OCI-LY7 (cell line): Measurements from ENCODE around the gene HNRNPK. TPM values are rescaled to one million over a fixed set of nuclear protein-coding genes. Genes with fewer than 3 reads are reported as not detected.

Source experiments
- BruUV-seq: library from RNA; stranded (reverse); fragments of 400-500 nt; replicated peaks from 2 replicates; lab custom pipeline; 2021; lab: Mats Ljungman, UMichigan
- CTCF ChIA-PET: fragments of 300-600 bp; sonication (Branson Sonifier 250); formaldehyde crosslinking; loops from one replicate; lab custom pipeline; 2022; ENCODE audit warnings: antibody characterized with exemption; ENCODE audit not compliant: unreplicated experiment; lab: Charles Lee
- POLR2A ChIA-PET: fragments of 300-600 bp; sonication (Branson Sonifier 250); formaldehyde crosslinking; loops from one replicate; lab custom pipeline; 2022; ENCODE audit warnings: antibody characterized with exemption; lab: Charles Lee
- DNase-seq: peaks from one replicate; pipeline ENCODE4 v3.0.0-alpha.2; 2015; ENCODE audit warnings: low spot score
- H2AFZ ChIP-seq: fragments of 200-600 bp; sonication (generic), shearing (Covaris generic); 2 replicates; pipeline ENCODE4 v1.6.1; 2014; ENCODE audit warnings: mild to moderate bottlenecking, antibody characterized with exemption, low read length, moderate library complexity
- H3K27ac ChIP-seq: fragments of 200-600 bp; sonication (generic); 2 replicates; pipeline ENCODE4 v1.5.1; 2014; ENCODE audit warnings: mixed run types, low read depth, mild to moderate bottlenecking, moderate library complexity, low read length, inconsistent platforms; ENCODE audit not compliant: poor library complexity, severe bottlenecking
- H3K36me3 ChIP-seq: fragments of 200-600 bp; sonication (generic); 2 replicates; pipeline ENCODE4 v1.6.1; 2014; ENCODE audit warnings: mild to moderate bottlenecking, antibody characterized with exemption, low read length, moderate library complexity, mixed read lengths; ENCODE audit not compliant: insufficient read depth
- H3K4me1 ChIP-seq: fragments of 200-600 bp; sonication (generic); 2 replicates; pipeline ENCODE4 v1.5.1; 2014; ENCODE audit warnings: mild to moderate bottlenecking, low read length; ENCODE audit not compliant: insufficient read depth, poor library complexity, severe bottlenecking
- H3K4me2 ChIP-seq: fragments of 200-600 bp; sonication (generic); 2 replicates; pipeline ENCODE4 v1.6.1; 2014; ENCODE audit warnings: mild to moderate bottlenecking, low read length
- H3K4me3 ChIP-seq: fragments of 200-600 bp; sonication (generic); 2 replicates; pipeline ENCODE4 v1.5.1; 2014; ENCODE audit warnings: mild to moderate bottlenecking, low read depth, low read length; ENCODE audit not compliant: poor library complexity, severe bottlenecking
- H3K79me2 ChIP-seq: fragments of 200-600 bp; sonication (generic); 2 replicates; pipeline ENCODE4 v1.6.1; 2016; ENCODE audit warnings: low read depth, mild to moderate bottlenecking, low read length, moderate library complexity, mixed read lengths; ENCODE audit not compliant: insufficient read depth
- H3K9me2 ChIP-seq: fragments of 200-600 bp; sonication (generic); 2 replicates; pipeline ENCODE4 v1.6.1; 2016; ENCODE audit warnings: mild to moderate bottlenecking, low read length, mixed read lengths; ENCODE audit not compliant: insufficient read depth
- H3K9me3 ChIP-seq: fragments of 200-600 bp; sonication (generic); 2 replicates; pipeline ENCODE4 v1.6.1; 2014; ENCODE audit warnings: mild to moderate bottlenecking, mixed run types, low read length, mixed read lengths
- H4K20me1 ChIP-seq: fragments of 200-600 bp; sonication (generic); 2 replicates; pipeline ENCODE4 v1.6.1; 2014; ENCODE audit warnings: mild to moderate bottlenecking, antibody characterized with exemption, low read length, moderate library complexity, mixed read lengths; ENCODE audit not compliant: insufficient read depth
- CTCF ChIP-seq: fragments of 200-600 bp; sonication (generic); conservative IDR thresholded peaks from 2 replicates; pipeline ENCODE4 v1.5.1; 2014; ENCODE audit warnings: mild to moderate bottlenecking, antibody characterized with exemption, low read length, moderate library complexity, mixed read lengths
- EZH2phosphoT487 ChIP-seq: fragments of 200-600 bp; sonication (generic); IDR thresholded peaks from 2 replicates; pipeline ENCODE4 v1.6.1; 2018; ENCODE audit warnings: low read depth, borderline replicate concordance, mild to moderate bottlenecking, mixed run types, antibody characterized with exemption, low read length, moderate library complexity, mixed read lengths
- intact Hi-C: fragments of 100-400 bp; cut with micrococcal nuclease; formaldehyde crosslinking; loops from one replicate; pipeline ENCODE4 v1.10.0; 2022; ENCODE audit not compliant: unreplicated experiment
- total RNA-seq, 2 experiments: library from RNA; depleted of rRNA in 1 of 2; stranded (reverse); fragments of >200 nt in 1 of 2; shearing (Covaris generic) in 1 of 2; gene quantifications; 2 replicates each; pipeline ENCODE4 v1.2.3, GENCODE V29; 2014 to 2022

Gene HNRNPK
- total RNA-seq, 2 experiments from 2014 or later: 592 to 768 TPM

- POLR2A ChIA-PET: no interaction called here
- TF ChIP-seq EZH2phosphoT487 (no peak), CTCF (no peak)
- BruUV-seq: no TSS peak
- H3K27ac ChIP-seq: no peak overlapping the region
- H4K20me1 ChIP-seq: no peaks in the 10 kb centered on the region
- H3K9me3 ChIP-seq: no peaks in the 10 kb centered on the region
- no peak for DNase-seq
- H3K4me1 ChIP-seq: no peaks in the 10 kb centered on the region
- H2AFZ ChIP-seq: no peak overlapping the region
- no peaks in the 10 kb centered on the region for H3K79me2 ChIP-seq
- H3K36me3 ChIP-seq: no peaks in the 10 kb centered on the region
- no peak overlapping the region for H3K4me2 ChIP-seq
- no peaks in the 10 kb centered on the region for H3K9me2 ChIP-seq
- intact Hi-C loops: no loop called here
- no peak overlapping the region for H3K4me3 ChIP-seq
- CTCF ChIA-PET: no interaction called here
Observed at GRCh38 chr9:84024041-84024575, 44.1 kb upstream of the HNRNPK start.

GRCh38 chr9:84007662-84008061 lies 27.6 kb upstream of the HNRNPK start:
- intact Hi-C loops: no loop called here
- Histone ChIP-seq H3K9me3 (no peaks in the 10 kb centered on the region), H4K20me1 (no peaks in the 10 kb centered on the region), H3K4me1 (no peaks in the 10 kb centered on the region), H3K36me3 (peaks cover 44% of the 10 kb centered on the region), H3K4me3 (no peak overlapping the region), H3K27ac (no peak overlapping the region), H3K4me2 (no peak overlapping the region), H3K9me2 (no peaks in the 10 kb centered on the region), H3K79me2 (peaks cover 5% of the 10 kb centered on the region; the same call in 1 of the 2 replicates), H2AFZ (no peak overlapping the region)
- no peak for DNase-seq
- no TSS peak for BruUV-seq
- ChIA-PET CTCF (no interaction called here), POLR2A (interaction anchor here (0.6 kb wide), 1 partner anchor 71 kb away, joined by 3 read pairs; no protein-coding TSS in a partner anchor)
- TF ChIP-seq CTCF (no peak), EZH2phosphoT487 (no peak)

- Histone ChIP-seq H4K20me1 (no peaks in the 10 kb centered on the region), H3K36me3 (peaks cover 84% of the 10 kb centered on the region), H3K9me3 (no peaks in the 10 kb centered on the region), H3K4me2 (no peak overlapping the region), H2AFZ (no peak overlapping the region), H3K4me3 (no peak overlapping the region), H3K79me2 (peaks cover 14% of the 10 kb centered on the region; the same call in 1 of the 2 replicates), H3K4me1 (no peaks in the 10 kb centered on the region), H3K27ac (no peak overlapping the region), H3K9me2 (no peaks in the 10 kb centered on the region)
- no peak for DNase-seq
- no TSS peak for BruUV-seq
- intact Hi-C loops: no loop called here
- POLR2A ChIA-PET: interaction anchor here (0.9 to 1.5 kb wide), 3 partner anchors 8 to 20 kb away, joined by 4 to 5 read pairs (median 4); no protein-coding TSS in a partner anchor
- CTCF ChIA-PET: no interaction called here
- no peak for TF ChIP-seq EZH2phosphoT487
Observed at GRCh38 chr9:84003246-84003645, 23.2 kb upstream of the HNRNPK start.
